Muscle layer of colon (tissue), 2 donors: Measurements from ENCODE around the gene KATNAL1.

ENCODE experiments used
- H3K27ac ChIP-seq: one replicate; pipeline ENCODE4 v1.7.0; 2013; ENCODE audit warnings: low read depth, mild to moderate bottlenecking, low read length, moderate library complexity
- H3K27me3 ChIP-seq, 2 donors: one replicate each; pipeline ENCODE4 v1.7.0; 2013; ENCODE audit warnings: low read length in 2 of 2, mild to moderate bottlenecking in 2 of 2; ENCODE audit not compliant: insufficient read depth in 2 of 2, control insufficient read depth in 1 of 2
- H3K36me3 ChIP-seq: one replicate; pipeline ENCODE4 v1.7.0; 2013; ENCODE audit warnings: mild to moderate bottlenecking, low read length; ENCODE audit not compliant: insufficient read depth
- H3K4me1 ChIP-seq: one replicate; pipeline ENCODE4 v1.7.0; 2013; ENCODE audit warnings: mild to moderate bottlenecking, low read length; ENCODE audit not compliant: insufficient read depth
- H3K4me3 ChIP-seq, 2 donors: one replicate each; pipeline ENCODE4 v1.7.0; 2013; ENCODE audit warnings: low read length in 2 of 2, low read depth in 1 of 2, mild to moderate bottlenecking in 1 of 2, moderate library complexity in 1 of 2
- H3K9ac ChIP-seq: one replicate; pipeline ENCODE4 v1.7.0; 2013; ENCODE audit warnings: low read length
- H3K9me3 ChIP-seq: one replicate; pipeline ENCODE4 v1.7.0; 2013; ENCODE audit warnings: mild to moderate bottlenecking, low read length
- donor health status: abdominal sarcoma.
- donor health status: Adenocarcinoma of cecum.

Gene KATNAL1

DNA sequence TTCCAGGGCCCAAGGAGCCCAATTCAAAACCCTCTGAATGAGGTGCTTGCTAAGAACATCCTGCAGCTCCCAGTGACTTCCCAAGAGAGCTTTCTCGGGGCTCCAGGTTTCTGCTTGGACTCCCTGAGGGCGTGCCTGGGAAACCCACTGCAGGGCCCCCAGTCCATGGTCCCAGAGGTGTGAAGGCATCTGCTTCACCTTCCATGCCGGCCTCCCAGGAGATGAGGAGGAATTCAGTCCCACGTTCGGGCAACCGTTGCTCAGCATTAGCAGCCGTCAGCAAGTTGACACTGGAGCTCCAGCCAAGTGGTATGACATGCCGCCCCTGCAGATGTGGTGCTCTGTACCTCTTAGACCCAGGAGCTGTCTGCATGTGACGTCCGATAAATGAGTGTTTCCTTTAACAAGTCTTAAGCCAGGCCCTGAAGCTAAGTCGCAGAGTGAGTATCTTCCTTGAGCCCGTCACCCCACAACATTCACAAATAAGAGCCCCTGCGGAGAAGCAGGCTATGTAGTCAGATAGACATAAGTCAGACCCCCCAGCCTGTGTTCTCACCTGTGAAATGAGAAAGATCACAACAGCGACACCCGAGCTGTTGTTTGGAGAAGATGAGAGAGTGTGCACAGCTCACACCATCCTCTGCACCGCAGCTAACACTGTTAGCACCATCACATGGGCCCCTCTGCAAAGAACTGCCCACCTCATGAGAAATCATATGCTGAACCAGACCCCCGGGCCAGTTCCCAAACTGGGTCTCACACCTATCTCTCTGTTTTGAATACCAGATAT lies 150.3 kb downstream of the KATNAL1 start:
- H3K4me3 ChIP-seq: no peak overlapping the region
- no peak overlapping the region for H3K9ac ChIP-seq
- H3K27ac ChIP-seq: no peak overlapping the region
- peaks cover 0 to 11% of the 10 kb centered on the region in 2 donors for H3K27me3 ChIP-seq
- H3K4me1 ChIP-seq: no peaks in the 10 kb centered on the region
- no peaks in the 10 kb centered on the region for H3K36me3 ChIP-seq
- no peaks in the 10 kb centered on the region for H3K9me3 ChIP-seq

GRCh38 chr13:30156270-30156669 lies 151.1 kb downstream of the KATNAL1 start:
- H3K4me1 ChIP-seq: no peaks in the 10 kb centered on the region
- no peak overlapping the region for H3K9ac ChIP-seq
- H3K36me3 ChIP-seq: no peaks in the 10 kb centered on the region
- no peaks in the 10 kb centered on the region for H3K9me3 ChIP-seq
- no peak overlapping the region for H3K27ac ChIP-seq
- H3K27me3 ChIP-seq: peaks cover 0 to 11% of the 10 kb centered on the region in 2 donors
- H3K4me3 ChIP-seq: no peak overlapping the region

GRCh38 chr13:30154931-30155330 lies 152.4 kb downstream of the KATNAL1 start:
- no peak overlapping the region for H3K4me3 ChIP-seq
- no peaks in the 10 kb centered on the region for H3K9me3 ChIP-seq

GRCh38 chr13:30154531-30154930 lies 152.8 kb downstream of the KATNAL1 start:
- H3K27me3 ChIP-seq: peaks cover 0 to 11% of the 10 kb centered on the region in 2 donors
- no peaks in the 10 kb centered on the region for H3K36me3 ChIP-seq
- no peak overlapping the region for H3K4me3 ChIP-seq
- no peak overlapping the region for H3K9ac ChIP-seq
- no peaks in the 10 kb centered on the region for H3K9me3 ChIP-seq
- no peak overlapping the region for H3K27ac ChIP-seq
- no peaks in the 10 kb centered on the region for H3K4me1 ChIP-seq

More at GRCh38 chr13:30154931-30155330, 152.4 kb downstream of the KATNAL1 start:
- H3K9ac ChIP-seq: no peak overlapping the region
- no peaks in the 10 kb centered on the region for H3K4me1 ChIP-seq
- no peaks in the 10 kb centered on the region for H3K36me3 ChIP-seq
- peaks cover 0 to 11% of the 10 kb centered on the region in 2 donors for H3K27me3 ChIP-seq
- no peak overlapping the region for H3K27ac ChIP-seq

GRCh38 chr13:30153545-30154426 lies 153.6 kb downstream of the KATNAL1 start:
- Histone ChIP-seq H3K27me3 (peaks cover 0 to 11% of the 10 kb centered on the region in 2 donors), H3K9me3 (no peaks in the 10 kb centered on the region), H3K27ac (no peak overlapping the region), H3K36me3 (no peaks in the 10 kb centered on the region), H3K4me3 (no peak overlapping the region), H3K9ac (no peak overlapping the region), H3K4me1 (no peaks in the 10 kb centered on the region)
